ENCODE results near the gene SLC41A3.

- TF ChIP-seq, protein P1, sequence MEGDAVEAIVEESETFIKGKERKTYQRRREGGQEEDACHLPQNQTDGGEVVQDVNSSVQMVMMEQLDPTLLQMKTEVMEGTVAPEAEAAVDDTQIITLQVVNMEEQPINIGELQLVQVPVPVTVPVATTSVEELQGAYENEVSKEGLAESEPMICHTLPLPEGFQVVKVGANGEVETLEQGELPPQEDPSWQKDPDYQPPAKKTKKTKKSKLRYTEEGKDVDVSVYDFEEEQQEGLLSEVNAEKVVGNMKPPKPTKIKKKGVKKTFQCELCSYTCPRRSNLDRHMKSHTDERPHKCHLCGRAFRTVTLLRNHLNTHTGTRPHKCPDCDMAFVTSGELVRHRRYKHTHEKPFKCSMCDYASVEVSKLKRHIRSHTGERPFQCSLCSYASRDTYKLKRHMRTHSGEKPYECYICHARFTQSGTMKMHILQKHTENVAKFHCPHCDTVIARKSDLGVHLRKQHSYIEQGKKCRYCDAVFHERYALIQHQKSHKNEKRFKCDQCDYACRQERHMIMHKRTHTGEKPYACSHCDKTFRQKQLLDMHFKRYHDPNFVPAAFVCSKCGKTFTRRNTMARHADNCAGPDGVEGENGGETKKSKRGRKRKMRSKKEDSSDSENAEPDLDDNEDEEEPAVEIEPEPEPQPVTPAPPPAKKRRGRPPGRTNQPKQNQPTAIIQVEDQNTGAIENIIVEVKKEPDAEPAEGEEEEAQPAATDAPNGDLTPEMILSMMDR (IDR thresholded peaks at IDR 0.05; ENCODE audit: low read depth, low read length, poor library complexity, severe bottlenecking), result no peak
- no peak for TF ChIP-seq EZH2phosphoT487 (IDR thresholded peaks at IDR 0.05; ENCODE audit: borderline replicate concordance, low read length)
These were observed 21.8 kb upstream of the SLC41A3 start for GRCh38 chr3:126105691-126106187.

Data from DOHH2 (cell line).